PC-3 (cell line): ENCODE results near the gene OR5AK2. TPM values are rescaled to one million over a fixed set of nuclear protein-coding genes. Genes with fewer than 3 reads are reported as not detected.
A peak's percentile ranks its signal among the peaks of the same experiment; 100 is the strongest.
"Not testable (repeated sequence)": the region's sequence is repeated elsewhere in the genome, so short reads cannot be mapped to it uniquely, and the experiment has no call there.

ENCODE experiments used
- ATAC-seq: fragments of 200-7000 bp; cut with Tn5 transposase; 2 replicates; pipeline ENCODE4 v1.9.1; 2020; ENCODE audit warnings: mild to moderate bottlenecking, moderate library complexity
- BruUV-seq: library from RNA; stranded (reverse); fragments of 400-500 nt; replicated peaks from 2 replicates; lab custom pipeline; 2021; lab: Mats Ljungman, UMichigan
- CTCF ChIA-PET: fragments of 300-600 bp; sonication (Branson Sonifier 250); formaldehyde crosslinking; loops from one replicate; lab custom pipeline; 2022; ENCODE audit warnings: antibody characterized with exemption; lab: Charles Lee
- POLR2A ChIA-PET: fragments of 300-600 bp; sonication (Branson Sonifier 250); formaldehyde crosslinking; loops from one replicate; lab custom pipeline; 2022; ENCODE audit warnings: antibody characterized with exemption; ENCODE audit not compliant: unreplicated experiment; lab: Charles Lee
- DNase-seq: peaks from one replicate; pipeline ENCODE4 v3.0.0-alpha.2; 2015
- H2AFZ ChIP-seq: fragments of 300-600 bp; sonication (generic); 2 replicates; pipeline ENCODE4 v1.6.0; 2016; ENCODE audit warnings: antibody characterized with exemption, low read length
- H3F3A ChIP-seq: fragments of 300-600 bp; sonication (generic); one replicate; pipeline ENCODE4 v1.6.0; 2017; ENCODE audit warnings: antibody characterized with exemption, low read length, control low read depth, mild to moderate bottlenecking; ENCODE audit not compliant: unreplicated experiment
- H3K27ac ChIP-seq: fragments of 300-600 bp; sonication (generic); 2 replicates; pipeline ENCODE4 v1.5.1; 2016; ENCODE audit warnings: mild to moderate bottlenecking, low read length
- H3K27me3 ChIP-seq: fragments of 300-600 bp; sonication (generic); 2 replicates; pipeline ENCODE4 v1.6.1; 2016; ENCODE audit warnings: low read length, mixed read lengths
- H3K36me3 ChIP-seq: fragments of 300-600 bp; sonication (generic); 2 replicates; pipeline ENCODE4 v1.6.1; 2016; ENCODE audit warnings: low read depth, mixed run types, low read length, mixed read lengths
- H3K4me1 ChIP-seq: fragments of 300-600 bp; sonication (generic); 2 replicates; pipeline ENCODE4 v1.5.1; 2016; ENCODE audit warnings: low read length; ENCODE audit not compliant: insufficient read depth
- H3K4me2 ChIP-seq: fragments of 300-600 bp; sonication (generic); 2 replicates; pipeline ENCODE4 v1.6.0; 2016; ENCODE audit warnings: low read length
- H3K4me3 ChIP-seq: fragments of 300-600 bp; sonication (generic); 2 replicates; pipeline ENCODE4 v1.5.1; 2016; ENCODE audit warnings: mild to moderate bottlenecking, low read length, mixed read lengths
- H3K79me2 ChIP-seq: fragments of 300-600 bp; sonication (generic); 2 replicates; pipeline ENCODE4 v1.6.1; 2017; ENCODE audit warnings: low read length, mixed read lengths
- H3K9ac ChIP-seq: fragments of 300-600 bp; sonication (generic); 2 replicates; pipeline ENCODE4 v1.6.0; 2016; ENCODE audit warnings: mild to moderate bottlenecking, low read length
- H3K9me2 ChIP-seq: fragments of 300-600 bp; sonication (generic); replicated peaks from 2 replicates; pipeline ENCODE4 v1.6.1; 2016; ENCODE audit warnings: mixed run types, low read length, mixed read lengths
- H3K9me3 ChIP-seq: fragments of 300-600 bp; sonication (generic); 2 replicates; pipeline ENCODE4 v1.6.1; 2016; ENCODE audit warnings: low read length, mixed read lengths
- H4K20me1 ChIP-seq: fragments of 300-600 bp; sonication (generic); 2 replicates; pipeline ENCODE4 v1.6.1; 2016; ENCODE audit warnings: low read length, mixed read lengths
- CTCF ChIP-seq: fragments of 300-600 bp; sonication (generic); conservative IDR thresholded peaks from 2 replicates; pipeline ENCODE4 v1.5.1; 2017; ENCODE audit warnings: antibody characterized with exemption, low read depth, mild to moderate bottlenecking, low read length
- EZH2 ChIP-seq: fragments of 300-600 bp; sonication (generic); IDR thresholded peaks from one replicate; pipeline ENCODE4 v1.6.1; 2017; ENCODE audit warnings: antibody characterized with exemption, mild to moderate bottlenecking, low read length; ENCODE audit not compliant: unreplicated experiment
- EZH2phosphoT487 ChIP-seq: fragments of 300-600 bp; sonication (generic); IDR thresholded peaks from 2 replicates; pipeline ENCODE4 v1.6.1; 2018; ENCODE audit warnings: mild to moderate bottlenecking, antibody characterized with exemption, low read length, borderline replicate concordance
- intact Hi-C: fragments of 100-400 bp; cut with micrococcal nuclease; formaldehyde crosslinking; loops from 2 replicates; pipeline ENCODE4 v1.9.0; 2023
- total RNA-seq: library from RNA; depleted of rRNA; stranded (reverse); fragments of >200 nt; gene quantifications from 2 replicates; pipeline ENCODE4 v1.2.3, GENCODE V29; 2014

Gene OR5AK2
- total RNA-seq, 1 experiment from 2014 or later, result not detected

- H3F3A ChIP-seq, result no peaks in the 10 kb centered on the region
- H3K4me2 ChIP-seq, result no peak overlapping the region
- POLR2A ChIA-PET, result no interaction called here
- no peak for ATAC-seq
- DNase-seq, result peak; percentile 37
- H3K9me3 ChIP-seq, result no peaks in the 10 kb centered on the region
- peak; percentile 46 for TF ChIP-seq CTCF
- no peak for TF ChIP-seq EZH2phosphoT487
- TF ChIP-seq EZH2, result no peak
- CTCF ChIA-PET, result no interaction called here
- no peaks in the 10 kb centered on the region for H3K79me2 ChIP-seq
- H3K27ac ChIP-seq, result no peak overlapping the region
- no peaks in the 10 kb centered on the region for H3K9me2 ChIP-seq
- H2AFZ ChIP-seq, result no peak overlapping the region
- H3K27me3 ChIP-seq, result no peaks in the 10 kb centered on the region
- BruUV-seq, result no TSS peak
- H3K4me3 ChIP-seq, result no peak overlapping the region
- H3K9ac ChIP-seq, result no peak overlapping the region
- H3K36me3 ChIP-seq, result no peaks in the 10 kb centered on the region
- H4K20me1 ChIP-seq, result no peaks in the 10 kb centered on the region
- H3K4me1 ChIP-seq, result no peaks in the 10 kb centered on the region
- intact Hi-C loops, result no loop called here
Measured at GRCh38 chr11:56950510-56950909, 38.2 kb upstream of the OR5AK2 start.

GRCh38 chr11:56953907-56954306 is 34.8 kb upstream of the OR5AK2 start:
- H2AFZ ChIP-seq, H4K20me1 ChIP-seq, DNase-seq, intact Hi-C loops, CTCF ChIA-PET, H3K9ac ChIP-seq, POLR2A ChIA-PET, H3K79me2 ChIP-seq, ATAC-seq, H3F3A ChIP-seq, H3K27ac ChIP-seq, H3K9me3 ChIP-seq, H3K9me2 ChIP-seq, H3K36me3 ChIP-seq, H3K4me1 ChIP-seq, H3K4me3 ChIP-seq, H3K4me2 ChIP-seq, BruUV-seq: not testable (repeated sequence)
- peaks cover 11% of the 10 kb centered on the region for H3K27me3 ChIP-seq

- Histone ChIP-seq H3K9ac (no peak overlapping the region), H3K4me1 (no peaks in the 10 kb centered on the region), H3K27me3 (peaks cover 22% of the 10 kb centered on the region), H3F3A (no peaks in the 10 kb centered on the region), H3K4me3 (no peak overlapping the region), H2AFZ (no peak overlapping the region), H3K27ac (no peak overlapping the region), H3K4me2 (no peak overlapping the region), H3K79me2 (no peaks in the 10 kb centered on the region), H3K36me3 (no peaks in the 10 kb centered on the region), H3K9me3 (no peaks in the 10 kb centered on the region), H3K9me2 (no peaks in the 10 kb centered on the region), H4K20me1 (no peaks in the 10 kb centered on the region)
- TF ChIP-seq EZH2phosphoT487, result no peak
- BruUV-seq, result no TSS peak
- POLR2A ChIA-PET, result no interaction called here
- intact Hi-C loops, result no loop called here
- CTCF ChIA-PET, result no interaction called here
- ATAC-seq (no peak), DNase-seq (no peak)
Measured at GRCh38 chr11:56961609-56962008, 27.1 kb upstream of the OR5AK2 start.

- TF ChIP-seq CTCF, result no peak
- no peak for TF ChIP-seq EZH2phosphoT487
- no peak for TF ChIP-seq EZH2
- no peaks in the 10 kb centered on the region for H3K36me3 ChIP-seq
- no peak overlapping the region for H3K27ac ChIP-seq
- peak; percentile 44 for DNase-seq
- no peaks in the 10 kb centered on the region for H3F3A ChIP-seq
- no peaks in the 10 kb centered on the region for H4K20me1 ChIP-seq
- H3K9me2 ChIP-seq, result no peaks in the 10 kb centered on the region
- no peaks in the 10 kb centered on the region for H3K27me3 ChIP-seq
- H3K4me3 ChIP-seq, result no peak overlapping the region
- no peaks in the 10 kb centered on the region for H3K79me2 ChIP-seq
- H3K9ac ChIP-seq, result no peak overlapping the region
- H3K4me2 ChIP-seq, result no peak overlapping the region
- ChIA-PET CTCF (no interaction called here), POLR2A (no interaction called here)
- no peaks in the 10 kb centered on the region for H3K4me1 ChIP-seq
- intact Hi-C loops, result no loop called here
- BruUV-seq, result no TSS peak
- H3K9me3 ChIP-seq, result no peaks in the 10 kb centered on the region
- H2AFZ ChIP-seq, result no peak overlapping the region
- no peak for ATAC-seq
Measured at GRCh38 chr11:56967726-56968125, 21.0 kb upstream of the OR5AK2 start.
